GM12865 (cell line): ENCODE data around the gene PAPPA.

ENCODE experiments used
- DNase-seq: peaks from one replicate; pipeline ENCODE4 v3.0.0; 2010; ENCODE audit warnings: low read depth
- H3K4me3 ChIP-seq: 2 replicates; pipeline ENCODE4 v1.5.1; 2011; ENCODE audit warnings: mild to moderate bottlenecking, low read depth, low read length, control low read depth
- TF ChIP-seq, protein P1 (sequence below): IDR thresholded peaks from 2 replicates; pipeline ENCODE4 v1.5.1; 2011; ENCODE audit warnings: low read length, control low read depth, low read depth, inconsistent platforms; ENCODE audit not compliant: insufficient read depth; ENCODE audit errors: missing control alignments

Gene PAPPA

GRCh38 chr9:116368680-116369079 lies 215.1 kb downstream of the PAPPA start:
- no peak for DNase-seq
- TF ChIP-seq, protein P1, sequence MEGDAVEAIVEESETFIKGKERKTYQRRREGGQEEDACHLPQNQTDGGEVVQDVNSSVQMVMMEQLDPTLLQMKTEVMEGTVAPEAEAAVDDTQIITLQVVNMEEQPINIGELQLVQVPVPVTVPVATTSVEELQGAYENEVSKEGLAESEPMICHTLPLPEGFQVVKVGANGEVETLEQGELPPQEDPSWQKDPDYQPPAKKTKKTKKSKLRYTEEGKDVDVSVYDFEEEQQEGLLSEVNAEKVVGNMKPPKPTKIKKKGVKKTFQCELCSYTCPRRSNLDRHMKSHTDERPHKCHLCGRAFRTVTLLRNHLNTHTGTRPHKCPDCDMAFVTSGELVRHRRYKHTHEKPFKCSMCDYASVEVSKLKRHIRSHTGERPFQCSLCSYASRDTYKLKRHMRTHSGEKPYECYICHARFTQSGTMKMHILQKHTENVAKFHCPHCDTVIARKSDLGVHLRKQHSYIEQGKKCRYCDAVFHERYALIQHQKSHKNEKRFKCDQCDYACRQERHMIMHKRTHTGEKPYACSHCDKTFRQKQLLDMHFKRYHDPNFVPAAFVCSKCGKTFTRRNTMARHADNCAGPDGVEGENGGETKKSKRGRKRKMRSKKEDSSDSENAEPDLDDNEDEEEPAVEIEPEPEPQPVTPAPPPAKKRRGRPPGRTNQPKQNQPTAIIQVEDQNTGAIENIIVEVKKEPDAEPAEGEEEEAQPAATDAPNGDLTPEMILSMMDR: no peak
- H3K4me3 ChIP-seq: no peak overlapping the region

GRCh38 chr9:116369706-116370105 lies 216.1 kb downstream of the PAPPA start:
- TF ChIP-seq, protein P1: no peak
- no peak overlapping the region for H3K4me3 ChIP-seq
- DNase-seq: no peak

GRCh38 chr9:116370556-116370955 lies 217.0 kb downstream of the PAPPA start:
- DNase-seq: no peak
- TF ChIP-seq, protein P1: no peak
- H3K4me3 ChIP-seq: no peak overlapping the region

DNA sequence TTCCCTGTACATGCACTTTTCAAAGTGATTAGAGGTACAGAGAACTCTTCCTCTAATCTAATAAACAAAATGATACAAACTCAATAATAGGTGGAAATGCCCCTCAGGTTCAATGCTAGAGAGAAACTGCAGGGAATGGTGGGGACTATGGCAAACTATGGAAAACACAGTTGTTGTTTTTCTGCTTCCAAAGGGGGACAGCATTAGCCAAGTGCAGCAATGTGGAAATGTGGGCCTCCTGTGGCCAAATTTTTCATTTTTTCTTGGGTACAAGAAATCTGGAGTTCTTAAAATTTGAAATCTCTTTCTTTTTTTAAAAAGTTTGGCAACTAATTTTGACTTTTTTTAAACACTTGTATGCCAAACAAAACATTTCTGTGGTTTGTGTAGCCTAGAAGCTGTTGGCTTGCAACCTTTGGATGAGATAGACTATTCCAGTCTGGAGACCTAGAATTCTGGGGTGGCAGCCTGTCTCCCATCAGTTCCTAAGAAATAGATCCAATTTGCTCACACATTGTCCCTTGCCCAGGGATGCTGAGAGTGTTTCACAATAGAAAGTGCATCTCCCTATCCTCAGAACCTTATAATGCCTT lies 218.6 kb downstream of the PAPPA start:
- H3K4me3 ChIP-seq: no peak overlapping the region
- TF ChIP-seq, protein P1: no peak
- no peak for DNase-seq

- no peak overlapping the region for H3K4me3 ChIP-seq
- TF ChIP-seq, protein P1: no peak
- DNase-seq: no peak
Measured at GRCh38 chr9:116372786-116373185, 219.2 kb downstream of the PAPPA start.

DNA sequence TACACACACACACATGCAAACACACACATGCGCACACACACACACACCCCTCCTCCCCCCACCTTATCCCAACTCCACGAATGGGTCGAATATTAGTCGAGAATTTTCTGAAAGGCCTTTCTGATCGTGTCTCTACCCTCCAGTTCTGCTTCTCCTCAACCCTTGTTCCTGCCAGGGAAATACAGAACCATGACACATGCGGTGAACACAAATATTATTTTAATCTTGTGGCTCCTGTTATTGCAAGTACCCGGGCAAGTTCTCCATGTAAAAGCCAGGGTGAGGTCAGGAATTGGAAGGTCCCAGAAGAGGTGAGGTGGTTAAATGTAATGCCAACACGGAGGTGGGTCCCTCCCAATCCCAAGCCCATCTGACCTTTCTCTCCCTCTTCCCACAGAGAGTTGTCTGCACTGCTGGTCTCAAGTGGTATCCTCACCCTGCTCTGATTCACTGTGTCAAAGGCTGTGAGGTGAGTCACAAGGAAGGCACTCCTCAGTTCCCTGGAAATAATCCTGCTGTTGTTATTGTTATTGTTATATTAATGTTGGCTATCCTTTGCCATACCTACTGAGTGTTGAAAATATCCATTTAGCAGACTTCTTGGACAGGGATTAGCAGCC lies 223.7 kb downstream of the PAPPA start:
- DNase-seq: no peak
- H3K4me3 ChIP-seq: no peak overlapping the region
- TF ChIP-seq, protein P1: no peak

GRCh38 chr9:116378873-116379272 lies 225.3 kb downstream of the PAPPA start:
- H3K4me3 ChIP-seq: no peak overlapping the region
- no peak for DNase-seq
- TF ChIP-seq, protein P1: no peak
